Measurements from ENCODE around the gene PCYT1A.
A peak's percentile ranks its signal among the peaks of the same experiment; 100 is the strongest.

PCYT1A gene

GRCh38 chr3:196280689-196281440, 6.7 kb downstream of the PCYT1A start:
- peak; percentile 79 for DNase-seq
- H3K9me2 ChIP-seq (replicated peaks; ENCODE audit: insufficient read depth, low read length): no peaks in the 10 kb centered on the region
- H3K36me3 ChIP-seq (replicated peaks; ENCODE audit: insufficient read depth, low read length): no peaks in the 10 kb centered on the region
- H3K4me3 ChIP-seq (ENCODE audit: low read length): 0 out of 2 replicates have a peak overlapping the region, but pooled peaks have one; percentile 11
- H4K20me1 ChIP-seq (ENCODE audit: insufficient read depth, low read length): peaks cover 3% of the 10 kb centered on the region; the same call in 1 of the 2 replicates
- H3K9ac ChIP-seq (ENCODE audit: low read length): no peak overlapping the region
- H3K27me3 ChIP-seq (replicated peaks; ENCODE audit: insufficient read depth, low read length): no peaks in the 10 kb centered on the region
- TF ChIP-seq EZH2phosphoT487 (IDR thresholded peaks at IDR 0.05; ENCODE audit: low read length): no peak
- H3K4me1 ChIP-seq (ENCODE audit: low read length): peaks cover 24% of the 10 kb centered on the region
- H3K27ac ChIP-seq (ENCODE audit: low read length): peak overlapping the region; percentile 30; the same call in 1 of the 2 replicates
- peaks cover 91% of the 10 kb centered on the region for H3K79me2 ChIP-seq (ENCODE audit: low read length)
- H3F3A ChIP-seq (ENCODE audit: insufficient read depth, low read length): peaks cover 10% of the 10 kb centered on the region
- peak overlapping the region; percentile 58 for H3K4me2 ChIP-seq (ENCODE audit: low read depth, low read length)
- no peaks in the 10 kb centered on the region for H3K9me3 ChIP-seq (replicated peaks; ENCODE audit: insufficient read depth, low read length)
- H2AFZ ChIP-seq (ENCODE audit: low read length): no peak overlapping the region

GRCh38 chr3:196275126-196275525, 12.4 kb downstream of the PCYT1A start:
- Histone ChIP-seq H3K4me2 (ENCODE audit: low read depth, low read length) (peak overlapping the region; percentile 69), H3K79me2 (ENCODE audit: low read length) (peaks cover 80% of the 10 kb centered on the region), H3K27me3 (replicated peaks; ENCODE audit: insufficient read depth, low read length) (no peaks in the 10 kb centered on the region), H3K9me2 (replicated peaks; ENCODE audit: insufficient read depth, low read length) (no peaks in the 10 kb centered on the region), H3K9ac (ENCODE audit: low read length) (peak overlapping the region; percentile 28; the same call in 1 of the 2 replicates), H3K36me3 (replicated peaks; ENCODE audit: insufficient read depth, low read length) (0 out of 2 replicates have a peak, but pooled peaks cover 3% of the 10 kb centered on the region), H3K4me1 (ENCODE audit: low read length) (peaks cover 28% of the 10 kb centered on the region), H3K27ac (ENCODE audit: low read length) (peak overlapping the region; percentile 69), H3K4me3 (ENCODE audit: low read length) (peak overlapping the region; percentile 51), H2AFZ (ENCODE audit: low read length) (peak overlapping the region; percentile 39; the same call in 1 of the 2 replicates), H3F3A (ENCODE audit: insufficient read depth, low read length) (peaks cover 16% of the 10 kb centered on the region), H4K20me1 (ENCODE audit: insufficient read depth, low read length) (no peaks in the 10 kb centered on the region), H3K9me3 (replicated peaks; ENCODE audit: insufficient read depth, low read length) (no peaks in the 10 kb centered on the region)
- no peak for DNase-seq
- TF ChIP-seq EZH2 (optimal IDR thresholded peaks at IDR 0.05; ENCODE audit: low read depth, low read length) (no peak), CTCF (IDR thresholded peaks at IDR 0.05; ENCODE audit: low read length) (no peak)

- peak overlapping the region; percentile 51 for H3K4me3 ChIP-seq (ENCODE audit: low read length)
- no peaks in the 10 kb centered on the region for H4K20me1 ChIP-seq (ENCODE audit: insufficient read depth, low read length)
- no peaks in the 10 kb centered on the region for H3K9me3 ChIP-seq (replicated peaks; ENCODE audit: insufficient read depth, low read length)
- peak overlapping the region; percentile 69 for H3K27ac ChIP-seq (ENCODE audit: low read length)
- no peak for TF ChIP-seq EZH2 (optimal IDR thresholded peaks at IDR 0.05; ENCODE audit: low read depth, low read length)
- TF ChIP-seq CTCF (IDR thresholded peaks at IDR 0.05; ENCODE audit: low read length): no peak
- no peak for TF ChIP-seq EZH2phosphoT487 (IDR thresholded peaks at IDR 0.05; ENCODE audit: low read length)
- no peaks in the 10 kb centered on the region for H3K27me3 ChIP-seq (replicated peaks; ENCODE audit: insufficient read depth, low read length)
- no peaks in the 10 kb centered on the region for H3K9me2 ChIP-seq (replicated peaks; ENCODE audit: insufficient read depth, low read length)
- DNase-seq: peak; percentile 94
- H2AFZ ChIP-seq (ENCODE audit: low read length): peak overlapping the region; percentile 39
- H3K9ac ChIP-seq (ENCODE audit: low read length): peak overlapping the region; percentile 28; the same call in 1 of the 2 replicates
- H3K79me2 ChIP-seq (ENCODE audit: low read length): peaks cover 79% of the 10 kb centered on the region
- peaks cover 16% of the 10 kb centered on the region for H3F3A ChIP-seq (ENCODE audit: insufficient read depth, low read length)
- H3K4me2 ChIP-seq (ENCODE audit: low read depth, low read length): peak overlapping the region; percentile 69
- H3K36me3 ChIP-seq (replicated peaks; ENCODE audit: insufficient read depth, low read length): 0 out of 2 replicates have a peak, but pooled peaks cover 4% of the 10 kb centered on the region
- H3K4me1 ChIP-seq (ENCODE audit: low read length): peaks cover 26% of the 10 kb centered on the region
Observed at GRCh38 chr3:196274585-196274984, 12.9 kb downstream of the PCYT1A start.

- Histone ChIP-seq H3K9me2 (replicated peaks; ENCODE audit: insufficient read depth, low read length) (no peaks in the 10 kb centered on the region), H4K20me1 (ENCODE audit: insufficient read depth, low read length) (no peaks in the 10 kb centered on the region), H3K27ac (ENCODE audit: low read length) (peak overlapping the region; percentile 69; the same call in 1 of the 2 replicates), H3K36me3 (replicated peaks; ENCODE audit: insufficient read depth, low read length) (0 out of 2 replicates have a peak, but pooled peaks cover 4% of the 10 kb centered on the region), H3K79me2 (ENCODE audit: low read length) (peaks cover 70% of the 10 kb centered on the region), H3K9ac (ENCODE audit: low read length) (peak overlapping the region; percentile 28; the same call in 1 of the 2 replicates), H3K4me3 (ENCODE audit: low read length) (no peak overlapping the region), H3K9me3 (replicated peaks; ENCODE audit: insufficient read depth, low read length) (no peaks in the 10 kb centered on the region), H3K27me3 (replicated peaks; ENCODE audit: insufficient read depth, low read length) (no peaks in the 10 kb centered on the region), H3K4me1 (ENCODE audit: low read length) (peaks cover 22% of the 10 kb centered on the region), H3F3A (ENCODE audit: insufficient read depth, low read length) (peaks cover 16% of the 10 kb centered on the region), H3K4me2 (ENCODE audit: low read depth, low read length) (peak overlapping the region; percentile 69), H2AFZ (ENCODE audit: low read length) (no peak overlapping the region)
- TF ChIP-seq CTCF (IDR thresholded peaks at IDR 0.05; ENCODE audit: low read length) (no peak), EZH2 (optimal IDR thresholded peaks at IDR 0.05; ENCODE audit: low read depth, low read length) (no peak), EZH2phosphoT487 (IDR thresholded peaks at IDR 0.05; ENCODE audit: low read length) (no peak)
- no peak for DNase-seq
Observed at GRCh38 chr3:196273655-196274054, 13.9 kb downstream of the PCYT1A start.

Measured in MM.1S (cell line).